Activated CD4-positive, alpha-beta T cell treated with anti-CD3 and anti-CD28 coated beads, Interleukin-2, amount 10 ng/mL, durations not matched to agents 24 days and 14 days (primary cell): ENCODE measurements around the gene MAPK14. TPM values are rescaled to one million over a fixed set of nuclear protein-coding genes. Genes with fewer than 3 reads are reported as not detected.
"Not testable (repeated sequence)": the region's sequence is repeated elsewhere in the genome, so short reads cannot be mapped to it uniquely, and the experiment has no call there.

Experiments
- DNase-seq: peaks from one replicate; pipeline ENCODE4 v3.0.0; 2022
- H3K27ac Mint-ChIP-seq: one replicate; pipeline ENCODE4 v1.8.0; 2022; ENCODE audit warnings: mild to moderate bottlenecking, mixed read lengths
- H3K27me3 Mint-ChIP-seq: one replicate; pipeline ENCODE4 v1.8.0; 2022; ENCODE audit warnings: mixed read lengths
- H3K36me3 Mint-ChIP-seq: one replicate; pipeline ENCODE4 v1.8.0; 2022; ENCODE audit warnings: low read depth, mild to moderate bottlenecking, mixed read lengths
- H3K4me1 Mint-ChIP-seq: one replicate; pipeline ENCODE4 v1.8.0; 2021; ENCODE audit warnings: mixed read lengths
- H3K4me3 Mint-ChIP-seq: one replicate; pipeline ENCODE4 v1.8.0; 2022; ENCODE audit warnings: mild to moderate bottlenecking, moderate library complexity, mixed read lengths
- H3K9me3 Mint-ChIP-seq: one replicate; pipeline ENCODE4 v1.8.0; 2021; ENCODE audit warnings: mixed read lengths
- intact Hi-C: fragments of 100-400 bp; cut with micrococcal nuclease; formaldehyde crosslinking; loops from one replicate; pipeline ENCODE4 v1.15.1; 2023
- total RNA-seq: library from RNA; stranded (reverse); gene quantifications from 2 replicates; pipeline ENCODE4 v1.2.3, GENCODE V29; 2022

MAPK14 gene
- total RNA-seq, 1 donor from 2014 or later, result 42.5 TPM

DNA sequence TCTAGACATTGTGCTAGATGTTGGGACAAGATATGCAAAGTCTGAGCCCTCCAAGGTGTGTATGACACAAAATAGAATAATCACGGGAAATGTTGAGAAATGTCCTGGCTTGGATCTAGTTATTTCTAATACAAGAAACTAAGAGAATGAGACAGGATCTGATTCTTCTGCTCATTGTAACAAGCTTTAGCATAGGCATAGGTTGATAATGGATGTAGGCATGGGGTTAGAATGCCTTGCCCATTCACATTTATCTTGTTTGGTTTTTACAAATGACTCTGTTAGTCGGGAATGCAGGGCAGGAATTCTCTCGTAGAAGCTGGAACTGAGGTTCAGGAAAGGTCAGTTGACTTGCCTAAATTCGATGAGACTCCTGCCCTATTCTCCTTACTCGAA is 1.7 kb upstream of the MAPK14 start:
- Mint-ChIP-seq H3K4me3 (no peak overlapping the region), H3K4me1 (peaks cover 22% of the 10 kb centered on the region), H3K27ac (no peak overlapping the region), H3K27me3 (peaks cover 23% of the 10 kb centered on the region), H3K9me3 (no peaks in the 10 kb centered on the region), H3K36me3 (peaks cover 7% of the 10 kb centered on the region)
- intact Hi-C loops, result loop anchor here (2.0 to 5.0 kb wide), 2 partner anchors 336 to 569 kb away; partner anchors contain the start of gene SRSF3
- no peak for DNase-seq

DNA sequence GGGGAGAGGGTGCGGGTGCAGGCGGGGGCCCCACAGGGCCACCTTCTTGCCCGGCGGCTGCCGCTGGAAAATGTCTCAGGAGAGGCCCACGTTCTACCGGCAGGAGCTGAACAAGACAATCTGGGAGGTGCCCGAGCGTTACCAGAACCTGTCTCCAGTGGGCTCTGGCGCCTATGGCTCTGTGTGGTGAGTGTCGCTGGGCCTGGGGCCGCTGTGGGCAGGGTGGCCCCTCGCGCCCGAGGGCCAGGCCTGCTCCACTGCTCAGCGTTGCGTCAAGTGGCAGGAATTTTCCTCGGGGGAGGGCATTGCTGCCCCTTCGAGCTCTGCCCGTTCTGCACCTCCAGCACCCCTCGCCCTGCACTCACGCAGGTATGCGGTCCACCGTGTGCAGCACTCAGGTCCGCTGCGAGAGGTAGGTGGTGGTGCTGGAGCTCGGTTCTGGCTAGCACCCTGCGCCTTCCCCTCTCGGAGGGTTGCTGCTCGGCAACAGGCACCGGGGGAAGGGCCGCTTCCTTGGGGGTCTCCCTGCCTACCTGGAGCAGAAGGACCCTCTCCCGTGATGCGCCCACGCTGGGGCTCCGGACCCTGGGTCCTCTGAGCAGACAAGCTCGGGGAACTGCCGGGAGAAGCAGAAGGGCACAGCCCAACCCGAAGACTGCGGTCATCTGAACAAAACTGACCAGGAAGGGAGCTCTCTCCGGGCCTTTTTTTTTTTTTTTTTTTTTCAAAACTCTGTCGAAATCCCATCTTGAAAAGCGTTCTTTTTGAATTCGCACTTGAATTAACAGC is 674 bp downstream of the MAPK14 start:
- peak; percentile 77 for DNase-seq
- H3K27ac Mint-ChIP-seq, result peak overlapping the region; percentile 91
- peaks cover 15% of the 10 kb centered on the region for H3K36me3 Mint-ChIP-seq
- peaks cover 4% of the 10 kb centered on the region for H3K9me3 Mint-ChIP-seq
- intact Hi-C loops, result loop anchor here (5.0 kb wide), 1 partner anchor 334 kb away; no protein-coding TSS in a partner anchor
- peaks cover 23% of the 10 kb centered on the region for H3K27me3 Mint-ChIP-seq
- H3K4me3 Mint-ChIP-seq, result peak overlapping the region; percentile 89
- H3K4me1 Mint-ChIP-seq, result peaks cover 40% of the 10 kb centered on the region

DNA sequence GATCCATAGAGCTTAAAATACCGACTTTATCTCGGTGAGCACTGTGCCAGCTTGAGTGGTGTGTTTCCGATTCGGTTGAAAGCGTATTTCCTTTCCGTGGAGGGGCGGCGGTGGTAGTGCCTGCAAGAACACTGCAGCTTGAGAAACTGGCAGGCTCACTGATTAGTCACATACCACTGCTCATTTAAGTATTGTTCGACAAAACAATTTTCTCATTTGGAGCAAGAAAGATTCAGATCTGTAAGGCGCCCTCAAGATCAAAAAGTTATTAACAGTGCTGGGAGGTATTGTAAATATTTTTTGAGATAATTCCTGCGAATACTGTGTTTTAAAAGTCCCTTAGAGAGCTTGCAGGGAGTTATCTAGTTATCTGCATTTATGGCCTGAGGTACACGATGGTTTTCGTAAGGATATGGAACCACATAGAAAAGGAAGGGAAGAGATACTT is 1.3 kb downstream of the MAPK14 start:
- Mint-ChIP-seq H3K4me3 (peak overlapping the region; percentile 89), H3K27me3 (peaks cover 19% of the 10 kb centered on the region), H3K27ac (peak overlapping the region; percentile 91), H3K36me3 (peaks cover 19% of the 10 kb centered on the region), H3K4me1 (peaks cover 44% of the 10 kb centered on the region), H3K9me3 (peaks cover 4% of the 10 kb centered on the region)
- intact Hi-C loops, result loop anchor here (5.0 kb wide), 1 partner anchor 333 kb away; no protein-coding TSS in a partner anchor
- DNase-seq, result peak; percentile 87

DNA sequence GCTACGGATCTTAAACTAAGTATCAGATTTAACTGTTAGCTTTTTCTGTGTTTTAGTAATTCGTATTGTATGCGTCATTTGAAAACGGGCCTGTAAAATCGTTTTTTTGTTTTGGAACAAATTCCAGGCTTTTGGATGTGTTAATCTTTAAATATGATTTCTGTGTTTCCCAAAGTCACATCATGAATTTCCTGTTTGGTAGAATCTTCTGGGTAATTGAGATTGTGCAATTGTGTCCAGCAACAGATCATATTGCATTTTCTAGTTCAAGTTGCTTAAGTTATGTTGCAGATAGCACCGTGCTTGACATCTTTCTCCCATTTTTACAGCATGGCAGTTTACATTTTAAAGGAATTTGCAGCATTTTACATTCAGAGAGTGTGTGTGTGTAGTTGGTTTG is 1.9 kb downstream of the MAPK14 start:
- peaks cover 47% of the 10 kb centered on the region for H3K4me1 Mint-ChIP-seq

DNA sequence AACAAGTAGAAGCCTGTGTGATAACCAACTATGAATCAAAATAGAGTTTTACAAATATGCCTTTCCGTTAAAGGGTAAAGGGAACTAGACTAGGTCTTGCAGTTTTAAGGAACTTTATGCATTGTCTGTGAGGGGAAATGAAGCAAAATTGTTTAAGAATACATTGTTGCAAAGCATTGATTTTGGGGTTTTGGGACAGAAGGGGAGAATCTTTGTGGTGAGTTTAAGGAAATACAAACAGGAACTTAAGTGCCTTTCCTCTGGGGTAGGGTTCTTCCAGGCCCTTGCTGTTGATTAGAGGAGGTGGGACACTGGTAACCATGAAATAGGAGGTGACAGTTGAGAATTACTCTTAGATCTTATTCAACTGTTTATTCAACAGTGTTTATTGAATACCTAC is 4.7 kb downstream of the MAPK14 start:
- peak overlapping the region; percentile 26 for H3K4me3 Mint-ChIP-seq
- H3K27ac Mint-ChIP-seq, result no peak overlapping the region
- peaks cover 47% of the 10 kb centered on the region for H3K4me1 Mint-ChIP-seq
- H3K36me3 Mint-ChIP-seq, result peaks cover 29% of the 10 kb centered on the region
- peaks cover 1% of the 10 kb centered on the region for H3K27me3 Mint-ChIP-seq
- peaks cover 4% of the 10 kb centered on the region for H3K9me3 Mint-ChIP-seq
- DNase-seq, result no peak
- intact Hi-C loops, result no loop called here

More for the DNA sequence above, 1.9 kb downstream of the MAPK14 start:
- Mint-ChIP-seq H3K36me3 (peaks cover 21% of the 10 kb centered on the region), H3K27ac (peak overlapping the region; percentile 91), H3K9me3 (peaks cover 4% of the 10 kb centered on the region), H3K4me3 (peak overlapping the region; percentile 89), H3K27me3 (peaks cover 16% of the 10 kb centered on the region)
- no peak for DNase-seq
- intact Hi-C loops, result loop anchor here (5.0 kb wide), 1 partner anchor 333 kb away; no protein-coding TSS in a partner anchor

DNA sequence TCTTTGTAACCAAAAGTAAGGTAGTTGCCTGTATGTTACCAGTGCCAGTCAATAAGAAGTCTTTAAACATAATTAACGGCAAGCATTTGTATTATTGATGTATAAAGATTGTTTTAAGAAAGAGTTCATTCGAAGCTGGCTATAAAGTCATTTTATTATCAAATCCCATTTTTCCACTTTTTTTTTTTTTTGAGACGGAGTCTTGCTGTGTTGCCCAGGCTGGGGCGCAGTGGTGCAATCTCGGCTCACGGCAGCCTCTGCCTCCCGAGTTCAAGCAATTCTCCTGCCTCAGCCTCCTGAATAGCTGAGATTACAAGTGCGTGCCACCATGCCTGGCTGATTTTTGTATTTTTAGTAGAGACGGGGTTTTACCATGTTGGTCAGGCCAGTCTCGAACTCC is 5.5 kb downstream of the MAPK14 start:
- H3K27ac Mint-ChIP-seq, H3K27me3 Mint-ChIP-seq, DNase-seq, H3K4me3 Mint-ChIP-seq, intact Hi-C loops, H3K9me3 Mint-ChIP-seq: not testable (repeated sequence)
- H3K36me3 Mint-ChIP-seq, result peaks cover 30% of the 10 kb centered on the region
- peaks cover 52% of the 10 kb centered on the region for H3K4me1 Mint-ChIP-seq

DNA sequence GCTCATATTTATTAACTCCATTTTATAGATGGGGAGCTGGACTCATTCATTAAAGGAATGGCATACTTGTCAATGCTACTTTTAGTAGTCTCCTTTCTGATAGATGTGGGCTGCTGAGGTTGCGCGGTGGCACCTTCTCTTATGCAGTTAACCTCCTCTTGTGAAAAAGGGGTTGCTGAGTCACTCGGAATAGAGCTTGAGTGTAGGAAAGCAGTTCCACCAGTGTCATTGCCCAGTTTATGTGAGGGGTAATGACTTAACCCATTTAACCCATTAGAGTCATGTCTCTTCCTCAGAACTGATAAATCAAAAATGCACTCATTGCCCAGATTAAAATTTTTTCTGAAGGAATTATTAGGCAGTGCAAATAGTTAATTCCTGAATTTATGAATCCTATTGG is 6.3 kb downstream of the MAPK14 start:
- H3K9me3 Mint-ChIP-seq, result peaks cover 4% of the 10 kb centered on the region
- DNase-seq, result no peak
- H3K36me3 Mint-ChIP-seq, result peaks cover 27% of the 10 kb centered on the region
- intact Hi-C loops, result no loop called here
- no peaks in the 10 kb centered on the region for H3K27me3 Mint-ChIP-seq
- H3K27ac Mint-ChIP-seq, result no peak overlapping the region
- H3K4me3 Mint-ChIP-seq, result no peak overlapping the region
- peaks cover 54% of the 10 kb centered on the region for H3K4me1 Mint-ChIP-seq

DNA sequence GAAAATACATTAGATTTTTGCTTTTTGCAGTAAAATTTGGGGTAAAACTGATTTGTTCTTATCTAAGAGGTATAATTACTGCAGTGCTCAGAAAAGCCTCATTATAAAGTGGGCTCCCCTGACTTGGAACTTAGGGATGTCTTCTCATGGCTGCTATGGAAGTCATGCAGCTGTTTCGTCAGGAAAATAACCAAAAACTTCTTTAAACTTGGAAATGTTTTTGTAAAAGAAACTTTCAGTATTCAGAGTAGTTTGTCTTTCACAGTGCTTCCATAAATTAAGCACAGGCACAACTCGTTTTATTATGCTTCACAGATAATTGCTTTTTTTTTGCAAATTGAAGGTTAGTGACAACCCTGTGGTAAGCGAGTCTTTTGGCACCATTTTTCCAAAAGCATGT is 6.8 kb downstream of the MAPK14 start:
- intact Hi-C loops, result no loop called here
- Mint-ChIP-seq H3K4me1 (peaks cover 53% of the 10 kb centered on the region), H3K36me3 (peaks cover 26% of the 10 kb centered on the region), H3K27me3 (no peaks in the 10 kb centered on the region), H3K9me3 (peaks cover 4% of the 10 kb centered on the region), H3K4me3 (no peak overlapping the region), H3K27ac (no peak overlapping the region)
- DNase-seq, result no peak

DNA sequence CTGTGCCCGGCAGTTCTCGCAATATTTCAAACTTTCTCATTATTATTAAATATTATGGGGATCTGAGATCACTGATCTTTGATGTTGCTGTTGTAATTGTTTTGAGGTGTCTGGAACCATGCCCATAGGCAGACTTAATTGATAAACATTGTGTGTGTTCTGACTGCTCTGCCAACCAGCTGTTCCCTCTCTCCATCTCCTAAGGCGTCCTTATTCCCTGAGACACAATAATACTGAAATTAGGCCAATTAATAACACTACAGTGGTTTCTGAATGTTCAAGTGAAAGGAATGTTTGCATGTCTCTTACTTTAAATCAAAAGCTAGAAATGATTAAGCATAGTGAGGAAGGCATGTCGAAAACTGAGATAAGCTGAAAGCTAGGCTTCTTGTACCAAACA is 7.6 kb downstream of the MAPK14 start:
- Mint-ChIP-seq H3K27ac (peak overlapping the region; percentile 52), H3K36me3 (peaks cover 23% of the 10 kb centered on the region), H3K27me3 (no peaks in the 10 kb centered on the region), H3K9me3 (peaks cover 4% of the 10 kb centered on the region), H3K4me3 (no peak overlapping the region), H3K4me1 (peaks cover 49% of the 10 kb centered on the region)
- DNase-seq, result no peak
- intact Hi-C loops, result no loop called here

DNA sequence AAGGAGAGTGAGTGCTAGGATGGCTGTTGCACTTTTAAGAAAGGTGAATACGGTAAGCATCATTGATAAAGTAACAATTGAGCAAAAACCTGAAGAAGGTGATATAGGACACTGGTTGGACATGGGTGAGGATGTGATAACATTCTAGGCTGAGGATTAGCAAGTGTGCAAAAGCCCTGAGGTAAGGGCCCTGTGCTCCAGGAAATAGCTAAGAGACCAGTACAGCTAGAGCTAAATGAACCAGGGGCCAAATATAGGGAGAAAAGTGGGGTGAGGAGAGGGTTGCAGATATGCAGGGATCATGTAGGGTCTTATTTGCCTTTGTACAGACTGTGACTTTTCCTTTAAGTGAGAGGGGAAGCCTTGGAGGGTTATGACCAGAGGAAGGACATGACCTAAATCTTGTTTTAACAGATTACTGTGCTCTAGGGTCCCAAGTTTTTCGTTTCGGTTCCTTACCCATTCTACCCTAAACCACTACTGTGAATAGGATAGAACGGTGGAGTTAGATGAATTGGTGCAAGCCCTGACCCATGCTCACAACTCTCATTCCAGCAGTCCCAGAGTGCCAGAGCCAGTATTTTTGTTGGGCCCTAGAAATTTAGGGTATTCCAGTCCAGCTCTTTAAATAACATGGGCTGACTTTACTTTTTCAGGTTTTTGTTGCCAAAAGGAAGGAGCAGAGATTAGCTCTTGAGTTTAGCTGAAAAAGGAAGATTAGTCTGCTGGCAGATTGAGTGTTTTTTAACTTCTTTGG is 10.7 kb downstream of the MAPK14 start:
- Mint-ChIP-seq H3K36me3 (peaks cover 15% of the 10 kb centered on the region), H3K9me3 (no peaks in the 10 kb centered on the region), H3K27ac (no peak overlapping the region), H3K4me3 (no peak overlapping the region), H3K4me1 (peaks cover 36% of the 10 kb centered on the region), H3K27me3 (no peaks in the 10 kb centered on the region)
- intact Hi-C loops, result no loop called here
- DNase-seq, result no peak

DNA sequence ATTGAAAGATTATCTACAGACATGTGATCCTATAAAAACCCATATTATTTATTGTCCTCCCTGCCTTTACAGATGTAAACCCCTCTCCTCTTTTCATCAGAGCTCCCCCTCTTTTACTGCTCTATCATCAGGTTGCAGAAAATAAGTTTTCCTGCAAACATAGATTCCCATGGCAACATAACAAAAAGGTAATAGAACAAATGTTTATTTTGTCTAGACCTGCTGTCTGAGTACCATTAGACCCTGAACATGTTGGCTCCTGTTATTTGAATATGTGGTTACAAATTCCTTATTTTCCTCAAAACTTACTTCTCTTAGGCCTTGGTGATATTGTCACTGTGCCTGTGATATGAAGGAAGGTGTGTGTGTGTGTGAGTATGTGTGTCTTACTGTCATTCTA is 11.5 kb downstream of the MAPK14 start:
- Mint-ChIP-seq H3K27ac (no peak overlapping the region), H3K4me1 (peaks cover 28% of the 10 kb centered on the region)
- intact Hi-C loops, result no loop called here

DNA sequence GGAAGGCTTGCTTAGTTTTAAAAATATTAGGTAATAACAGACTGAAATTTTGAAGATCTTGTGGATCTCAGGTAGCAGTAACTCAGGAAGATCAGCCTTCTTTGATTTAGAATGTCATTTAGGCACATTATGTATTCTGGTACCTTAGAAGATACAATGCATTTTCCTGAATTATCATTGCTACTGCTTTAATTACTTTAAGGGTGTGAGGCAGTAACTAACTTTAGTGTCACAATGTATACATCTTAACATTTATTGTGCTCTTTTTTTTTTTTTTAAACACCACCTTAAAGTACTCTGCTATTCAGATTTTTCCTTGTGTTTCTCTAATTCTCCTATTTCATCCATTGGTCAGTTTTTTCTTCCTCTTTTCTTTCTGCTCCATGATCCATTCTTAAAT is 13.3 kb downstream of the MAPK14 start:
- H3K36me3 Mint-ChIP-seq, result peaks cover 7% of the 10 kb centered on the region
- H3K4me1 Mint-ChIP-seq, result peaks cover 24% of the 10 kb centered on the region
- no peak for DNase-seq
- H3K27ac Mint-ChIP-seq, result no peak overlapping the region
- no peaks in the 10 kb centered on the region for H3K27me3 Mint-ChIP-seq
- intact Hi-C loops, result no loop called here
- no peaks in the 10 kb centered on the region for H3K9me3 Mint-ChIP-seq
- H3K4me3 Mint-ChIP-seq, result no peak overlapping the region

More for the DNA sequence above, 11.5 kb downstream of the MAPK14 start:
- H3K27me3 Mint-ChIP-seq, result no peaks in the 10 kb centered on the region
- H3K4me3 Mint-ChIP-seq, result no peak overlapping the region
- no peaks in the 10 kb centered on the region for H3K9me3 Mint-ChIP-seq
- DNase-seq, result no peak
- peaks cover 9% of the 10 kb centered on the region for H3K36me3 Mint-ChIP-seq

DNA sequence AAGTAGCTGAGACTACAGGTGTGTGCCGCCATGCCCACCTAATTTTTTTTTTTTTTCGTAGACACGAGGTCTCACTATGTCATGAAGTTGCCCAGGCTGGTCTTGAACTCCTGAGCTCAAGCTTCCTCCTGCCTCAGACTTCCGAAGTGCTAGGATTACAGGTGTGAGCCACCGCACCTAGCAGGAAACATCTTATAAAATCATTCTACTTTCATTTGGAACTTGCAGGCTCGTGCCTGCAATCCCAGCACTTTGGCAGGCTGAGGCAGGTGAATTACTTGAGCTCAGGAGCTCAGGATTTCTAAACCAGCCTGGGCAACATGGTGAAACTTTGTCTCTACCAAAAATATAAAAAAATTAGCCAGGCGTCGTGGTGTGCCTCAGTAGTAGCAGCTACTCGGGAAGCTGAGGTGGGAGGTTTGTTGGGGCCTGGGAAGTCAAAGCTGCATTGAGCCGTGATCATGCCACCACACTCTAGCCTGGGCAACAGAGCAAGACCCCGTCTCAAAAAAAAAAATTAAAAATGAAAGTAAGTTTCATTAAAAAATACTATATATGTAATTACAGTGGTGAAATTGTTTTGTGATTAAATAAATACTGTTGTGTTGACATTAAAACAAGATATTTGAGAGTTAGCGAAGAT is 15.1 kb downstream of the MAPK14 start:
- Mint-ChIP-seq H3K36me3 (peaks cover 6% of the 10 kb centered on the region), H3K4me1 (peaks cover 26% of the 10 kb centered on the region), H3K27me3 (no peaks in the 10 kb centered on the region), H3K4me3 (no peak overlapping the region), H3K27ac (no peak overlapping the region), H3K9me3 (no peaks in the 10 kb centered on the region)
- intact Hi-C loops, result no loop called here
- no peak for DNase-seq

DNA sequence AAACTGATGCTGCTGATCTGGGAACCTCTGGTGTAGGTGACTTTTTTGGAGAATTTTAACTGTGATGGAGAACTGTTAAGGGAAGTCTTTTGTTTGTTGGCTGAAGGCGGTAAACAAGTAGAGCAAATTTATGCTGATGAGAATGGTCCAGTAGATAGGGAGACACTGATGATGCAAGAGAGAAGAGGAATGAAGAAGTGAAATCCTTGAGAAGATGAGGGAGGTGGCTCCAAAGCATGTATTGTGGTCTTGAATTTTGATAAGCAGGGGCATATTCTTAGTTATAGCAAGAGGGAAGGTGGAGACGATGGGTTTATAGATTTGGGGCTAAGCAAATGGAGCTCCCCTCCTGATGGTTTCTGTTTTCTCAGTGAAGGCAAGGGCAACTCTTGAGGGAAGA is 22.0 kb downstream of the MAPK14 start:
- Mint-ChIP-seq H3K36me3 (peaks cover 6% of the 10 kb centered on the region), H3K4me3 (no peak overlapping the region), H3K9me3 (no peaks in the 10 kb centered on the region)

More for the DNA sequence above, 22.0 kb downstream of the MAPK14 start:
- Mint-ChIP-seq H3K27me3 (no peaks in the 10 kb centered on the region), H3K4me1 (peaks cover 6% of the 10 kb centered on the region), H3K27ac (no peak overlapping the region)
- DNase-seq, result no peak
- intact Hi-C loops, result no loop called here
